Measurements from ENCODE around the gene PHACTR3. TPM values are rescaled to one million over a fixed set of nuclear protein-coding genes. Genes with fewer than 3 reads are reported as not detected.

Gene PHACTR3
- total RNA-seq, 1 experiment from 2014 or later: not detected

DNA sequence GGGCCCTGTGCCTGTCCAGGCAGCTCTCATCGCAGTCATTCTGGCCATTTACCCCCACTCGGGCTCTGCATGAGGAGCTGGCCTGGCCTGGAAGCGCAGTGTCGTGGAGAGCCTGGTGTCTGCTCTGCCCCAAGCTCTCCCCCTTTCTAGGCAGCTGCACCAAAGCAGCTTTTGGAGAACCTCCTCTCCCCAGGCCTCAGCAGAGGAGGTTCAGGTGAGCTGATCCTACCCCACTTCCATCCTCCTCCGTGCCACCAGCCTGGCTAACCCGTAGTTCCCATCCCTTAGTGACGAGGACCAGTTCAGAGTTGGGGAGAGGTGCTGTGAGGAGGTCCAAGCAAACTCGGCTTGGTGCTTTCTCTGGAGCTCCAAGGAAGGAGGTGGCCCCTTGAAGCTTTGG, 30.5 kb upstream of the PHACTR3 start:
- Mint-ChIP-seq H3K27me3 (ENCODE audit: low read depth) (peaks cover 90% of the 10 kb centered on the region), H3K9me3 (peaks cover 0 to 5% of the 10 kb centered on the region in 2 experiments; a peak in 3 of 5 replicates), H3K36me3 (ENCODE audit: insufficient read depth in 1 of 3, low read depth in 3 of 3) (no peaks in the 10 kb centered on the region), H3K27ac (no peak overlapping the region), H3K4me3 (no peak overlapping the region), H3K4me1 (peaks cover 0 to 7% of the 10 kb centered on the region in 2 experiments; a peak in 3 of 4 replicates)
- H4K8ac ChIP-seq (replicated peaks; ENCODE audit: insufficient read length, low read depth, low read length): no peak overlapping the region
- peaks cover 5% of the 10 kb centered on the region for H3K23me2 ChIP-seq (ENCODE audit: insufficient read length, low read depth, low read length, poor library complexity, severe bottlenecking)
- no peak overlapping the region for H2AK5ac ChIP-seq (ENCODE audit: insufficient read length, low read length)
- H3K79me1 ChIP-seq (ENCODE audit: insufficient read depth, low read depth, low read length, poor library complexity, severe bottlenecking): no peaks in the 10 kb centered on the region
- TF ChIP-seq, protein P1, sequence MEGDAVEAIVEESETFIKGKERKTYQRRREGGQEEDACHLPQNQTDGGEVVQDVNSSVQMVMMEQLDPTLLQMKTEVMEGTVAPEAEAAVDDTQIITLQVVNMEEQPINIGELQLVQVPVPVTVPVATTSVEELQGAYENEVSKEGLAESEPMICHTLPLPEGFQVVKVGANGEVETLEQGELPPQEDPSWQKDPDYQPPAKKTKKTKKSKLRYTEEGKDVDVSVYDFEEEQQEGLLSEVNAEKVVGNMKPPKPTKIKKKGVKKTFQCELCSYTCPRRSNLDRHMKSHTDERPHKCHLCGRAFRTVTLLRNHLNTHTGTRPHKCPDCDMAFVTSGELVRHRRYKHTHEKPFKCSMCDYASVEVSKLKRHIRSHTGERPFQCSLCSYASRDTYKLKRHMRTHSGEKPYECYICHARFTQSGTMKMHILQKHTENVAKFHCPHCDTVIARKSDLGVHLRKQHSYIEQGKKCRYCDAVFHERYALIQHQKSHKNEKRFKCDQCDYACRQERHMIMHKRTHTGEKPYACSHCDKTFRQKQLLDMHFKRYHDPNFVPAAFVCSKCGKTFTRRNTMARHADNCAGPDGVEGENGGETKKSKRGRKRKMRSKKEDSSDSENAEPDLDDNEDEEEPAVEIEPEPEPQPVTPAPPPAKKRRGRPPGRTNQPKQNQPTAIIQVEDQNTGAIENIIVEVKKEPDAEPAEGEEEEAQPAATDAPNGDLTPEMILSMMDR (conservative IDR thresholded peaks at IDR 0.05): no peak
- no peaks in the 10 kb centered on the region for H4K20me1 ChIP-seq (ENCODE audit: control insufficient read depth, insufficient read depth, insufficient read length)
- WGBS (ENCODE audit: extremely low coverage, insufficient read length, low lambda C conversion rate): no CpG with 5 or more reads among the region's 8 CpGs
- DNase-seq: no peak
- no peaks in the 10 kb centered on the region for H3K9me3 ChIP-seq (ENCODE audit: control insufficient read depth, low read depth, low read length)
- H3K4ac ChIP-seq (ENCODE audit: low read depth, low read length): no peak overlapping the region
- H3K23ac ChIP-seq (ENCODE audit: insufficient read length, low read depth, low read length): no peak overlapping the region
- H3K4me1 ChIP-seq (ENCODE audit: insufficient read depth, low read length): no peaks in the 10 kb centered on the region
- H3K4me2 ChIP-seq (ENCODE audit: insufficient read depth, insufficient read length, low read length): no peak overlapping the region
- peaks cover 24% of the 10 kb centered on the region; the same call in 1 of the 2 replicates for H3K27me3 ChIP-seq (ENCODE audit: insufficient read depth, low read length)
- H3K56ac ChIP-seq (ENCODE audit: insufficient read length, low read depth, low read length): no peak overlapping the region
- H2BK15ac ChIP-seq (ENCODE audit: low read depth, low read length): no peak overlapping the region
- H3K14ac ChIP-seq (ENCODE audit: insufficient read depth, low read length): no peak overlapping the region; the same call in 1 of the 2 replicates
- H3K9ac ChIP-seq (ENCODE audit: extremely low read depth, insufficient read length, low read length): no peak overlapping the region
- no peak overlapping the region for H3T11ph ChIP-seq (ENCODE audit: low read length)
- no peak overlapping the region for H2BK20ac ChIP-seq (ENCODE audit: low read depth, low read length, poor library complexity, severe bottlenecking)
- no peaks in the 10 kb centered on the region for H3K79me2 ChIP-seq (ENCODE audit: insufficient read depth, low read length)
- no peak overlapping the region for H2BK12ac ChIP-seq (ENCODE audit: insufficient read length, low read depth, low read length)
- H4K91ac ChIP-seq (ENCODE audit: insufficient read length, low read depth, low read length): no peak overlapping the region
- no peak overlapping the region for H2BK5ac ChIP-seq (ENCODE audit: insufficient read length, low read length)
- no peak overlapping the region for H4K5ac ChIP-seq (ENCODE audit: insufficient read length, low read depth, low read length)
- H3K27ac ChIP-seq (ENCODE audit: insufficient read length, low read depth, low read length): no peak overlapping the region
- H2AFZ ChIP-seq (ENCODE audit: low read length): no peak overlapping the region
- no peak overlapping the region for H3K18ac ChIP-seq (ENCODE audit: insufficient read length, low read depth, low read length)
- H2BK120ac ChIP-seq (ENCODE audit: low read depth, low read length, poor library complexity, severe bottlenecking): no peak overlapping the region

Data from H9 (cell line).